Prostate gland (tissue), 2 donors: ENCODE results near the gene PAXX. TPM values are rescaled to one million over a fixed set of nuclear protein-coding genes. Genes with fewer than 3 reads are reported as not detected.

ENCODE experiments used
- DNase-seq: peaks from one replicate; pipeline ENCODE4 v3.0.0-alpha.2; 2019; ENCODE audit warnings: low spot score
- H3K27ac ChIP-seq, 2 donors: fragments of 200-600 bp; sonication (generic); 2 replicates each; pipeline ENCODE4 v1.5.1; 2017 to 2019
- H3K27me3 ChIP-seq: fragments of 200-600 bp; sonication (generic); replicated peaks from 2 replicates; pipeline ENCODE4 v1.5.1; 2019; ENCODE audit not compliant: insufficient read depth
- H3K36me3 ChIP-seq, 2 donors: fragments of 200-600 bp; sonication (generic); 1 replicate in 1 of 2; 2 replicates in 1 of 2; pipeline versions ENCODE4 v1.5.1 to v1.8.1; 2017 to 2019
- H3K4me1 ChIP-seq: fragments of 200-600 bp; sonication (generic); replicated peaks from 2 replicates; pipeline ENCODE4 v1.5.1; 2019
- H3K4me3 ChIP-seq, 2 donors: fragments of 200-600 bp; sonication (generic); 2 replicates each; pipeline ENCODE4 v1.5.1; 2017 to 2019
- H3K9me3 ChIP-seq: fragments of 200-600 bp; sonication (generic); 2 replicates; pipeline ENCODE4 v1.5.1; 2017
- CTCF ChIP-seq, 4 experiments: fragments of 200-600 bp in 2 of 4; fragments of 450-650 bp in 2 of 4; sonication (generic) in 2 of 4; IDR thresholded peaks; 1 replicate in 3 of 4; 2 replicates in 1 of 4; pipeline ENCODE4 v1.5.1; 2016 to 2019; ENCODE audit warnings: antibody characterized with exemption in 4 of 4, mild to moderate bottlenecking in 2 of 4, moderate library complexity in 2 of 4
- POLR2A ChIP-seq: fragments of 450-650 bp; IDR thresholded peaks from one replicate; pipeline ENCODE4 v1.6.1; 2016; ENCODE audit warnings: antibody characterized with exemption, mild to moderate bottlenecking
- POLR2AphosphoS5 ChIP-seq: sonication (generic); formaldehyde crosslinking; IDR thresholded peaks from one replicate; pipeline ENCODE4 v1.6.1; 2017; ENCODE audit warnings: antibody characterized with exemption
- WGBS: methylation state at CpG from one replicate; pipeline ENCODE4 v1.1.5; 2018; 5-methylcytosine and 5-hydroxymethylcytosine counted together
- intact Hi-C: fragments of 100-400 bp; cut with DNase I; formaldehyde crosslinking; loops from one replicate; pipeline ENCODE4 v1.14.2; 2022
- total RNA-seq, 2 donors: library from RNA; depleted of rRNA; stranded (reverse); fragments of >200 nt; gene quantifications; one replicate each; pipeline ENCODE4 v1.1.0, GENCODE V29; 2016

Gene PAXX
- total RNA-seq, 2 donors from 2014 or later, result 61.6 to 71.8 TPM

GRCh38 chr9:137039611-137040366 is 47.6 kb downstream of the PAXX start:
- H3K4me3 ChIP-seq, result no peak overlapping the region
- no peak for TF ChIP-seq CTCF (IDR thresholded peaks at IDR 0.05)
- peaks cover 13% of the 10 kb centered on the region for H3K4me1 ChIP-seq
- no peaks in the 10 kb centered on the region for H3K27me3 ChIP-seq
- no peak overlapping the region for H3K27ac ChIP-seq
- H3K9me3 ChIP-seq, result no peaks in the 10 kb centered on the region
- intact Hi-C loops, result loop anchor here (5.0 kb wide), 2 partner anchors 197 to 252 kb away; partner anchors contain the start of gene AJM1
- no peak for DNase-seq
- H3K36me3 ChIP-seq, result peaks cover 5 to 8% of the 10 kb centered on the region in 2 donors
- WGBS, result 92% methylated on average over 32 of the region's 32 CpGs

GRCh38 chr9:137040568-137040967 is 48.3 kb downstream of the PAXX start:
- no peak overlapping the region for H3K4me3 ChIP-seq
- no peak overlapping the region for H3K27ac ChIP-seq
- no peaks in the 10 kb centered on the region for H3K9me3 ChIP-seq
- H3K4me1 ChIP-seq, result peaks cover 17% of the 10 kb centered on the region
- DNase-seq, result no peak
- H3K27me3 ChIP-seq, result no peaks in the 10 kb centered on the region
- TF ChIP-seq POLR2A, result no peak
- WGBS, result 88% methylated on average over 23 of the region's 23 CpGs
- intact Hi-C loops, result no loop called here
- H3K36me3 ChIP-seq, result peaks cover 5 to 8% of the 10 kb centered on the region in 2 donors

- intact Hi-C loops, result no loop called here
- Histone ChIP-seq H3K36me3 (peaks cover 5 to 8% of the 10 kb centered on the region in 2 donors), H3K27me3 (no peaks in the 10 kb centered on the region), H3K27ac (peak overlapping the region in 1 of 2 donors; percentile 17), H3K4me3 (no peak overlapping the region), H3K4me1 (peaks cover 17% of the 10 kb centered on the region), H3K9me3 (no peaks in the 10 kb centered on the region)
- 61% methylated on average over 12 of the region's 16 CpGs for WGBS
- TF ChIP-seq POLR2A, result no peak
- TF ChIP-seq CTCF (IDR thresholded peaks at IDR 0.05), result no peak
- no peak for TF ChIP-seq POLR2AphosphoS5
- DNase-seq, result no peak
These were observed 48.9 kb downstream of the PAXX start for GRCh38 chr9:137041124-137041523.

GRCh38 chr9:137042751-137043727 is 50.8 kb downstream of the PAXX start:
- Histone ChIP-seq H3K27ac (peak overlapping the region; percentile 9 to 85), H3K36me3 (peaks cover 5 to 8% of the 10 kb centered on the region in 2 donors), H3K4me3 (peak overlapping the region in 1 of 2 donors; percentile 58), H3K27me3 (no peaks in the 10 kb centered on the region), H3K9me3 (no peaks in the 10 kb centered on the region), H3K4me1 (peaks cover 32% of the 10 kb centered on the region)
- DNase-seq, result no peak
- 84% methylated on average over 34 of the region's 36 CpGs for WGBS
- intact Hi-C loops, result no loop called here
- TF ChIP-seq CTCF (IDR thresholded peaks at IDR 0.05), result no peak
- TF ChIP-seq POLR2A, result no peak
- TF ChIP-seq POLR2AphosphoS5, result no peak

Other genes starting within 250 kb of the PAXX start
- 10 to 100 TPM in 1 of 2 donors, 1 to 10 TPM in 1; 3.9 to 14.8 TPM for gene LCN10, start 249.5 kb upstream of the PAXX start, total RNA-seq
- gene LCN6, start 243.9 kb upstream of the PAXX start, total RNA-seq, result 10 to 100 TPM in 1 of 2 donors, 1 to 10 TPM in 1; 7.8 to 16.2 TPM
- not detected for gene LCN8, start 234.2 kb upstream of the PAXX start, total RNA-seq
- under 1 TPM in 1 of 2 donors, not detected in 1; 0.40 TPM for gene LCN15, start 227.9 kb upstream of the PAXX start, total RNA-seq
- gene TMEM141, start 201.1 kb upstream of the PAXX start, total RNA-seq, result 100 to 1,000 TPM; 181 to 335 TPM
- gene CCDC183, start 196.1 kb upstream of the PAXX start, total RNA-seq, result 10 to 100 TPM in 1 of 2 donors, 1 to 10 TPM in 1; 9.5 to 45.0 TPM
- 100 to 1,000 TPM in 1 of 2 donors, 10 to 100 TPM in 1; 76.6 to 124 TPM for gene RABL6, start 184.5 kb upstream of the PAXX start, total RNA-seq
- 10 to 100 TPM in 1 of 2 donors, 1 to 10 TPM in 1; 3.6 to 10.1 TPM for gene AJM1, start 149.9 kb upstream of the PAXX start, total RNA-seq
- 100 to 1,000 TPM; 139 to 212 TPM for gene PHPT1, start 143.0 kb upstream of the PAXX start, total RNA-seq
- gene MAMDC4, start 140.1 kb upstream of the PAXX start, total RNA-seq, result 10 to 100 TPM in 1 of 2 donors, 1 to 10 TPM in 1; 5.2 to 17.7 TPM
- 100 to 1,000 TPM; 399 to 528 TPM for gene EDF1, start 126.1 kb upstream of the PAXX start, total RNA-seq
- 10 to 100 TPM; 23.6 to 24.2 TPM for gene TRAF2, start 105.9 kb upstream of the PAXX start, total RNA-seq
- 100 to 1,000 TPM; 199 to 304 TPM for gene FBXW5, start 47.7 kb upstream of the PAXX start, total RNA-seq
- not detected for gene C8G, start 47.2 kb upstream of the PAXX start, total RNA-seq
- 10 to 100 TPM in 1 of 2 donors, 1 to 10 TPM in 1; 4.1 to 13.7 TPM for gene LCN12, start 40.1 kb upstream of the PAXX start, total RNA-seq
- 1,000 to 10,000 TPM in 1 of 2 donors, 10 to 100 TPM in 1; 59.4 to 5,242 TPM for gene PTGDS, start 14.9 kb upstream of the PAXX start, total RNA-seq
- 10 to 100 TPM in 1 of 2 donors, under 1 TPM in 1; 0.41 to 22.5 TPM for gene LCNL1, start 9.4 kb upstream of the PAXX start, total RNA-seq
- gene CLIC3, start 4.1 kb downstream of the PAXX start, total RNA-seq, result 1 to 10 TPM; 4.2 to 6.7 TPM
- gene ABCA2, start 35.8 kb downstream of the PAXX start, total RNA-seq, result 10 to 100 TPM; 27.4 to 79.1 TPM
- gene FUT7, start 39.7 kb downstream of the PAXX start, total RNA-seq, result under 1 TPM in 1 of 2 donors, not detected in 1; 0.57 TPM
- 100 to 1,000 TPM; 384 to 427 TPM for gene NPDC1, start 53.8 kb downstream of the PAXX start, total RNA-seq
- 10 to 100 TPM in 1 of 2 donors, 1 to 10 TPM in 1; 9.8 to 10.9 TPM for gene ENTPD2, start 61.6 kb downstream of the PAXX start, total RNA-seq
- 10 to 100 TPM in 1 of 2 donors, 1 to 10 TPM in 1; 7.2 to 17.2 TPM for gene SAPCD2, start 78.1 kb downstream of the PAXX start, total RNA-seq
- 10 to 100 TPM in 1 of 2 donors, 1 to 10 TPM in 1; 8.2 to 19.9 TPM for gene UAP1L1, start 85.1 kb downstream of the PAXX start, total RNA-seq
- gene MAN1B1, start 94.6 kb downstream of the PAXX start, total RNA-seq, result 100 to 1,000 TPM in 1 of 2 donors, 10 to 100 TPM in 1; 67.4 to 107 TPM
- gene DPP7, start 122.3 kb downstream of the PAXX start, total RNA-seq, result 100 to 1,000 TPM; 147 to 235 TPM
- gene GRIN1, start 146.7 kb downstream of the PAXX start, total RNA-seq, result 1 to 10 TPM in 1 of 2 donors, under 1 TPM in 1; 0.59 to 1.8 TPM
- 100 to 1,000 TPM; 183 to 582 TPM for gene LRRC26, start 177.6 kb downstream of the PAXX start, total RNA-seq
- gene TMEM210, start 179.6 kb downstream of the PAXX start, total RNA-seq, result 1 to 10 TPM in 1 of 2 donors, not detected in 1; 3.1 TPM
- gene ANAPC2, start 196.1 kb downstream of the PAXX start, total RNA-seq, result 10 to 100 TPM; 32.5 to 64.5 TPM
- gene SSNA1, start 196.3 kb downstream of the PAXX start, total RNA-seq, result 100 to 1,000 TPM; 114 to 124 TPM
- gene TPRN, start 208.3 kb downstream of the PAXX start, total RNA-seq, result 10 to 100 TPM; 26.1 to 30.4 TPM
- 10 to 100 TPM; 35.3 to 47.8 TPM for gene TMEM203, start 213.2 kb downstream of the PAXX start, total RNA-seq
- gene NDOR1, start 213.3 kb downstream of the PAXX start, total RNA-seq, result 10 to 100 TPM; 18.5 to 31.9 TPM
- gene RNF208, start 229.8 kb downstream of the PAXX start, total RNA-seq, result 1 to 10 TPM; 3.8 to 6.2 TPM
- 1 to 10 TPM; 2.7 to 4.9 TPM for gene CYSRT1, start 232.8 kb downstream of the PAXX start, total RNA-seq
- not detected for gene RNF224, start 235.1 kb downstream of the PAXX start, total RNA-seq
- under 1 TPM in 1 of 2 donors, not detected in 1; 0.57 TPM for gene SLC34A3, start 238.5 kb downstream of the PAXX start, total RNA-seq
- 100 to 1,000 TPM; 279 to 484 TPM for gene TUBB4B, start 248.9 kb downstream of the PAXX start, total RNA-seq